Measurements from ENCODE around the gene OMA1. TPM values are rescaled to one million over a fixed set of nuclear protein-coding genes. Genes with fewer than 3 reads are reported as not detected.

OMA1 gene
- total RNA-seq, 1 experiment from 2014 or later: 21.9 TPM

DNA sequence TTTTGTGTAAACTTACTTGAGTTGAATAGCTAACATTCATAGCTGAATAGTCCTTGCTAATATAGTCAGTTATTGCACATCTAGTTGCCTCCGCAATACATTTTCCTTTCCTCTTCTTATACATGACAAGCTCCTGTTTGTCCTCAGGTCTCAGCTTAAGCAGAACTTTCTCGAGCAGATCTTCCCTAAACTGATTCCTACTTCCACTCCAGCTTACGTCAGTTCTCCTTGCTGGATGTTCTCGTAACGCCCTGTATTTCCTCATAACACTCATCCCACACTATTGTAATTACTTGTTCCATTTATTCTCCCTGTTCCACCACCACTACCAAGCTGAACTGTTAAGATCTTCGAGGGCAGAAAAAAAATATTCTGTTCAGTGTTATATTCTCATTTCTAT lies 15.1 kb upstream of the OMA1 start:
- Histone ChIP-seq H4K20me1 (ENCODE audit: insufficient read depth) (no peaks in the 10 kb centered on the region), H3K4me1 (ENCODE audit: control insufficient read depth in 1 of 2, insufficient read depth in 2 of 2, low read length in 2 of 2) (no peaks in the 10 kb centered on the region), H3K4me2 (ENCODE audit: low read length) (no peak overlapping the region), H3K27ac (ENCODE audit: low read depth, low read length) (no peak overlapping the region), H3K27me3 (ENCODE audit: insufficient read depth, low read length) (no peaks in the 10 kb centered on the region), H3K9me3 (ENCODE audit: control insufficient read depth in 1 of 2, insufficient read depth in 1 of 2, low read depth in 1 of 2, low read length in 2 of 2) (no peaks in the 10 kb centered on the region), H2AFZ (ENCODE audit: low read depth, low read length, poor library complexity, severe bottlenecking) (no peak overlapping the region), H3K9me2 (ENCODE audit: insufficient read depth) (no peaks in the 10 kb centered on the region), H3K79me2 (ENCODE audit: insufficient read depth, low read length) (no peaks in the 10 kb centered on the region), H3K9ac (ENCODE audit: low read length) (no peak overlapping the region), H3K36me3 (ENCODE audit: control insufficient read depth in 1 of 2, insufficient read depth in 2 of 2, low read length in 2 of 2) (no peaks in the 10 kb centered on the region), H3K4me3 (replicated peaks in 1 of 2; ENCODE audit: low read depth in 1 of 2, low read length in 2 of 2) (no peak overlapping the region)
- ChIA-PET RAD21 (ENCODE audit: low non-redundant PET in 1 of 2, low total read pairs in 2 of 2, uncharacterized antibody in 2 of 2, unreplicated experiment in 2 of 2) (no interaction called here), POLR2A (no interaction called here), CTCF (no interaction called here)
- ATAC-seq (no peak), DNase-seq (ENCODE audit: low read depth, low spot score) (no peak)
- intact Hi-C loops (cut with micrococcal nuclease): no loop called here
- no TSS peak for BruUV-seq (replicated peaks)
- no peak for TF ChIP-seq TCF7L2 (IDR thresholded peaks at IDR 0.05; ENCODE audit: borderline replicate concordance, extremely low read depth, insufficient read depth, insufficient read length)
- TF ChIP-seq CEBPB (IDR thresholded peaks at IDR 0.05; ENCODE audit: low read depth): no peak
- TF ChIP-seq POLR2AphosphoS5 (IDR thresholded peaks at IDR 0.05; ENCODE audit: low read depth, low read length): no peak
- no peak for TF ChIP-seq EZH2 (IDR thresholded peaks at IDR 0.05)
- no peak for TF ChIP-seq RAD21 (IDR thresholded peaks at IDR 0.05; ENCODE audit: low read depth)
- no peak for TF ChIP-seq ZBTB33 (IDR thresholded peaks at IDR 0.05; ENCODE audit: extremely low read depth, insufficient replicate concordance, low read length)
- TF ChIP-seq REST (IDR thresholded peaks at IDR 0.05; ENCODE audit: low read depth): no peak
- TF ChIP-seq ZFX (IDR thresholded peaks at IDR 0.05): no peak
- TF ChIP-seq ATF3 (IDR thresholded peaks at IDR 0.05): no peak
- TF ChIP-seq EGR1 (IDR thresholded peaks at IDR 0.05; ENCODE audit: low read depth): no peak
- TF ChIP-seq SRF (IDR thresholded peaks at IDR 0.05; ENCODE audit: low read depth): no peak

Measured in HCT116 (cell line).